PC-9 (cell line): ENCODE data around the gene MSANTD7. TPM values are rescaled to one million over a fixed set of nuclear protein-coding genes. Genes with fewer than 3 reads are reported as not detected.
A peak's percentile ranks its signal among the peaks of the same experiment; 100 is the strongest.

ENCODE experiments used
- BruUV-seq: library from RNA; stranded (reverse); fragments of 400-500 nt; replicated peaks from 2 replicates; lab custom pipeline; 2021; lab: Mats Ljungman, UMichigan
- CTCF ChIA-PET: fragments of 300-600 bp; sonication (Branson Sonifier 250); formaldehyde crosslinking; loops from one replicate; lab custom pipeline; 2022; ENCODE audit warnings: antibody characterized with exemption; lab: Charles Lee
- POLR2A ChIA-PET: fragments of 300-600 bp; sonication (Branson Sonifier 250); formaldehyde crosslinking; loops from one replicate; lab custom pipeline; 2022; ENCODE audit warnings: antibody characterized with exemption; ENCODE audit not compliant: unreplicated experiment; lab: Charles Lee
- DNase-seq, 2 experiments: peaks; one replicate each; pipeline versions ENCODE4 v3.0.0 to v3.0.0-alpha.2; 2015 to 2022; ENCODE audit warnings: mixed read lengths in 1 of 2
- H2AFZ ChIP-seq: fragments of 200-600 bp; sonication (generic); 2 replicates; pipeline ENCODE4 v1.8.1; 2017; ENCODE audit warnings: antibody characterized with exemption
- H3F3A ChIP-seq: fragments of 200-600 bp; sonication (generic); 2 replicates; pipeline ENCODE4 v1.8.1; 2017; ENCODE audit warnings: antibody characterized with exemption, mild to moderate bottlenecking, low read depth; ENCODE audit not compliant: insufficient read depth
- H3K27ac ChIP-seq: fragments of 200-600 bp; sonication (generic); 2 replicates; pipeline ENCODE4 v1.6.1; 2016; ENCODE audit warnings: mixed run types
- H3K27me3 ChIP-seq: fragments of 200-600 bp; sonication (generic); 2 replicates; pipeline ENCODE4 v1.6.1; 2016; ENCODE audit warnings: low read depth, mixed run types; ENCODE audit not compliant: insufficient read depth
- H3K36me3 ChIP-seq: fragments of 200-600 bp; sonication (generic); 2 replicates; pipeline ENCODE4 v1.6.1; 2016; ENCODE audit warnings: low read depth, mixed run types
- H3K4me1 ChIP-seq: fragments of 200-600 bp; sonication (generic); replicated peaks from 2 replicates; pipeline ENCODE4 v1.6.1; 2016; ENCODE audit warnings: mixed run types; ENCODE audit not compliant: insufficient read depth
- H3K4me2 ChIP-seq: fragments of 200-600 bp; sonication (generic); 2 replicates; pipeline ENCODE4 v1.6.1; 2017; ENCODE audit warnings: mixed run types
- H3K4me3 ChIP-seq: fragments of 200-600 bp; sonication (generic); 2 replicates; pipeline ENCODE4 v1.6.1; 2016; ENCODE audit warnings: mixed run types
- H3K79me2 ChIP-seq: fragments of 200-600 bp; sonication (generic); 2 replicates; pipeline ENCODE4 v1.6.1; 2017; ENCODE audit warnings: low read depth, mixed run types
- H3K9me2 ChIP-seq: fragments of 200-600 bp; sonication (generic); 2 replicates; pipeline ENCODE4 v1.8.1; 2017; ENCODE audit warnings: mild to moderate bottlenecking; ENCODE audit not compliant: insufficient read depth
- H3K9me3 ChIP-seq: fragments of 200-600 bp; sonication (generic); 2 replicates; pipeline ENCODE4 v1.8.1; 2016; ENCODE audit warnings: low read depth; ENCODE audit not compliant: insufficient read depth
- H4K20me1 ChIP-seq: fragments of 200-600 bp; sonication (generic); 2 replicates; pipeline ENCODE4 v1.8.1; 2017; ENCODE audit not compliant: insufficient read depth
- EZH2 ChIP-seq: fragments of 200-600 bp; sonication (generic); IDR thresholded peaks from 2 replicates; pipeline ENCODE4 v1.8.0; 2017; ENCODE audit warnings: antibody characterized with exemption, low read depth
- intact Hi-C: fragments of 100-400 bp; cut with micrococcal nuclease; formaldehyde crosslinking; loops from one replicate; pipeline ENCODE4 v1.10.0; 2022; ENCODE audit not compliant: unreplicated experiment
- total RNA-seq: library from RNA; stranded (reverse); gene quantifications from 2 replicates; pipeline ENCODE4 v1.2.3, GENCODE V29; 2021
- TF ChIP-seq, protein P1 (sequence below): fragments of 200-600 bp; sonication (generic); conservative IDR thresholded peaks from 2 replicates; pipeline ENCODE4 v1.6.1; 2017; ENCODE audit warnings: mixed run types, antibody characterized with exemption, mild to moderate bottlenecking, moderate library complexity

Gene MSANTD7
- total RNA-seq, 1 experiment from 2014 or later = 11.6 TPM

- Histone ChIP-seq H3K4me2 (no peak overlapping the region), H3K4me1 (peaks cover 32% of the 10 kb centered on the region), H2AFZ (no peak overlapping the region), H3K9me2 (no peaks in the 10 kb centered on the region), H3K27me3 (no peaks in the 10 kb centered on the region), H3F3A (peaks cover 22% of the 10 kb centered on the region), H3K9me3 (no peaks in the 10 kb centered on the region), H3K27ac (peak overlapping the region; percentile 1; the same call in 1 of the 2 replicates), H3K4me3 (no peak overlapping the region), H3K36me3 (no peaks in the 10 kb centered on the region), H3K79me2 (no peaks in the 10 kb centered on the region), H4K20me1 (no peaks in the 10 kb centered on the region)
- TF ChIP-seq EZH2 = no peak
- TF ChIP-seq, protein P1, sequence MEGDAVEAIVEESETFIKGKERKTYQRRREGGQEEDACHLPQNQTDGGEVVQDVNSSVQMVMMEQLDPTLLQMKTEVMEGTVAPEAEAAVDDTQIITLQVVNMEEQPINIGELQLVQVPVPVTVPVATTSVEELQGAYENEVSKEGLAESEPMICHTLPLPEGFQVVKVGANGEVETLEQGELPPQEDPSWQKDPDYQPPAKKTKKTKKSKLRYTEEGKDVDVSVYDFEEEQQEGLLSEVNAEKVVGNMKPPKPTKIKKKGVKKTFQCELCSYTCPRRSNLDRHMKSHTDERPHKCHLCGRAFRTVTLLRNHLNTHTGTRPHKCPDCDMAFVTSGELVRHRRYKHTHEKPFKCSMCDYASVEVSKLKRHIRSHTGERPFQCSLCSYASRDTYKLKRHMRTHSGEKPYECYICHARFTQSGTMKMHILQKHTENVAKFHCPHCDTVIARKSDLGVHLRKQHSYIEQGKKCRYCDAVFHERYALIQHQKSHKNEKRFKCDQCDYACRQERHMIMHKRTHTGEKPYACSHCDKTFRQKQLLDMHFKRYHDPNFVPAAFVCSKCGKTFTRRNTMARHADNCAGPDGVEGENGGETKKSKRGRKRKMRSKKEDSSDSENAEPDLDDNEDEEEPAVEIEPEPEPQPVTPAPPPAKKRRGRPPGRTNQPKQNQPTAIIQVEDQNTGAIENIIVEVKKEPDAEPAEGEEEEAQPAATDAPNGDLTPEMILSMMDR = no peak
- CTCF ChIA-PET = no interaction called here
- POLR2A ChIA-PET = interaction anchor here (0.7 kb wide), 1 partner anchor 72 kb away, joined by 3 read pairs; no protein-coding TSS in a partner anchor
- BruUV-seq = no TSS peak
- peak; percentile 45 to 72 for DNase-seq
- intact Hi-C loops = loop anchor here (1.0 to 5.0 kb wide), 4 partner anchors 38 to 318 kb away; no protein-coding TSS in a partner anchor
Measured at GRCh38 chr10:14820010-14820774, 17.9 kb upstream of the MSANTD7 start.

- Histone ChIP-seq H4K20me1 (no peaks in the 10 kb centered on the region), H3K27me3 (no peaks in the 10 kb centered on the region), H3K4me3 (no peak overlapping the region), H3K27ac (no peak overlapping the region), H2AFZ (no peak overlapping the region), H3K9me2 (no peaks in the 10 kb centered on the region), H3K9me3 (no peaks in the 10 kb centered on the region), H3K79me2 (no peaks in the 10 kb centered on the region), H3K36me3 (no peaks in the 10 kb centered on the region), H3K4me2 (no peak overlapping the region), H3F3A (peaks cover 22% of the 10 kb centered on the region), H3K4me1 (peaks cover 28% of the 10 kb centered on the region)
- POLR2A ChIA-PET = interaction anchor here (0.7 kb wide), 1 partner anchor 72 kb away, joined by 3 read pairs; no protein-coding TSS in a partner anchor
- no TSS peak for BruUV-seq
- DNase-seq = no peak
- CTCF ChIA-PET = no interaction called here
- intact Hi-C loops = loop anchor here (1.0 to 5.0 kb wide), 4 partner anchors 38 to 318 kb away; no protein-coding TSS in a partner anchor
- TF ChIP-seq, protein P1 = no peak
- TF ChIP-seq EZH2 = no peak
Measured at GRCh38 chr10:14820775-14821154, 17.3 kb upstream of the MSANTD7 start.

- Histone ChIP-seq H3K4me1 (peaks cover 27% of the 10 kb centered on the region), H3K9me2 (no peaks in the 10 kb centered on the region), H3K9me3 (no peaks in the 10 kb centered on the region), H3K36me3 (no peaks in the 10 kb centered on the region), H3K27me3 (no peaks in the 10 kb centered on the region), H3K4me2 (no peak overlapping the region), H3F3A (peaks cover 22% of the 10 kb centered on the region), H2AFZ (no peak overlapping the region), H4K20me1 (no peaks in the 10 kb centered on the region), H3K79me2 (no peaks in the 10 kb centered on the region), H3K27ac (no peak overlapping the region), H3K4me3 (no peak overlapping the region)
- BruUV-seq = no TSS peak
- ChIA-PET POLR2A (interaction anchor here (0.6 to 0.7 kb wide), 3 partner anchors 75 to 216 kb away, joined by 3 to 7 read pairs (median 5); no protein-coding TSS in a partner anchor), CTCF (interaction anchor here (0.8 kb wide), 1 partner anchor 269 kb away, joined by 4 read pairs; no protein-coding TSS in a partner anchor)
- TF ChIP-seq EZH2 = no peak
- TF ChIP-seq, protein P1 = no peak
- no peak for DNase-seq
- intact Hi-C loops = loop anchor here (2.0 to 5.0 kb wide), 3 partner anchors 40 to 320 kb away; no protein-coding TSS in a partner anchor
Measured at GRCh38 chr10:14821635-14822375, 16.3 kb upstream of the MSANTD7 start.
